Panc1 (cell line): Measurements from ENCODE around the gene PIF1.

Experiments used
- POLR2AphosphoS5 ChIP-seq: IDR thresholded peaks from 2 replicates; pipeline ENCODE4 v1.6.1; 2012; ENCODE audit warnings: mild to moderate bottlenecking, low read depth, low read length, moderate library complexity
- SIN3A ChIP-seq: IDR thresholded peaks from 2 replicates; pipeline ENCODE4 v1.6.1; 2012; ENCODE audit warnings: low read depth, mild to moderate bottlenecking, low read length, moderate library complexity, borderline replicate concordance; ENCODE audit not compliant: insufficient read depth
- TCF7L2 ChIP-seq: IDR thresholded peaks from 2 replicates; pipeline ENCODE4 v1.6.1; 2011; ENCODE audit warnings: mild to moderate bottlenecking, low read depth, low read length, inconsistent platforms
- TF ChIP-seq, protein P1 (sequence below): fragments of 450-650 bp; IDR thresholded peaks from 2 replicates; pipeline ENCODE4 v1.5.1; 2017; ENCODE audit warnings: mild to moderate bottlenecking

DNA sequence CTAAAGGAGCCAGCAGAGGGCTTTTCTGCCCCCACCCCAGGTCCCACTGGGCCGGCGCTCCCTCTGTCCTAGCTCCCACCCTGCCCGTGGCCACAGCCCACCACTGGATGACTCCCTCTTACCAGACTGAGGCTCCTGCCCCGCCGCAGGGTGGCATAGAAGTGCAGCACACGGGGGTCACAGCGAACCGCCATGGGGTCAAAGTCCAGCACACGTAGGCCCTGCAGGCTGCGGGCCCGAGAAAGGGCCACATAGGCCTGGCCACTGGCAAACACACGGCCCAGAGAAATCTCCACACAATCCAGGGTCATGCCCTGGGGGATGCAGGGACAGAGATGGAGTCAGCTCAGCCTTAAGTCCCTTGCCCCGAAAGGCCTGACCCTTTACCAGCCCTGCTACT is 9.0 kb downstream of the PIF1 start:
- no peak for TF ChIP-seq POLR2AphosphoS5
- TF ChIP-seq, protein P1, sequence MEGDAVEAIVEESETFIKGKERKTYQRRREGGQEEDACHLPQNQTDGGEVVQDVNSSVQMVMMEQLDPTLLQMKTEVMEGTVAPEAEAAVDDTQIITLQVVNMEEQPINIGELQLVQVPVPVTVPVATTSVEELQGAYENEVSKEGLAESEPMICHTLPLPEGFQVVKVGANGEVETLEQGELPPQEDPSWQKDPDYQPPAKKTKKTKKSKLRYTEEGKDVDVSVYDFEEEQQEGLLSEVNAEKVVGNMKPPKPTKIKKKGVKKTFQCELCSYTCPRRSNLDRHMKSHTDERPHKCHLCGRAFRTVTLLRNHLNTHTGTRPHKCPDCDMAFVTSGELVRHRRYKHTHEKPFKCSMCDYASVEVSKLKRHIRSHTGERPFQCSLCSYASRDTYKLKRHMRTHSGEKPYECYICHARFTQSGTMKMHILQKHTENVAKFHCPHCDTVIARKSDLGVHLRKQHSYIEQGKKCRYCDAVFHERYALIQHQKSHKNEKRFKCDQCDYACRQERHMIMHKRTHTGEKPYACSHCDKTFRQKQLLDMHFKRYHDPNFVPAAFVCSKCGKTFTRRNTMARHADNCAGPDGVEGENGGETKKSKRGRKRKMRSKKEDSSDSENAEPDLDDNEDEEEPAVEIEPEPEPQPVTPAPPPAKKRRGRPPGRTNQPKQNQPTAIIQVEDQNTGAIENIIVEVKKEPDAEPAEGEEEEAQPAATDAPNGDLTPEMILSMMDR: no peak
- TF ChIP-seq SIN3A: no peak
- no peak for TF ChIP-seq TCF7L2
